GM21737 (cell line): Measurements from ENCODE around the gene ST14.

Source experiments
- ATAC-seq: cut with Tn5 transposase; IDR thresholded peaks from one replicate; pipeline ENCODE4 v1.9.1; 2021; ENCODE audit warnings: mild to moderate bottlenecking, moderate library complexity; ENCODE audit not compliant: unreplicated experiment

Gene ST14

GRCh38 chr11:130133716-130134115, 25.9 kb upstream of the ST14 start:
- no peak for ATAC-seq

GRCh38 chr11:130136107-130136506, 23.5 kb upstream of the ST14 start:
- ATAC-seq = no peak

GRCh38 chr11:130137999-130138398, 21.6 kb upstream of the ST14 start:
- no peak for ATAC-seq

- no peak for ATAC-seq
Observed at GRCh38 chr11:130139401-130139800, 20.2 kb upstream of the ST14 start.

GRCh38 chr11:130141561-130142341, 17.8 kb upstream of the ST14 start:
- ATAC-seq = no peak

GRCh38 chr11:130144141-130144540, 15.4 kb upstream of the ST14 start:
- no peak for ATAC-seq

GRCh38 chr11:130144861-130145281, 14.7 kb upstream of the ST14 start:
- ATAC-seq = no peak

- no peak for ATAC-seq
Observed at GRCh38 chr11:130145311-130145812, 14.2 kb upstream of the ST14 start.

GRCh38 chr11:130145975-130146776, 13.4 kb upstream of the ST14 start:
- no peak for ATAC-seq

- no peak for ATAC-seq
Observed at GRCh38 chr11:130146796-130147195, 12.8 kb upstream of the ST14 start.

GRCh38 chr11:130148796-130149326, 10.7 kb upstream of the ST14 start:
- ATAC-seq = no peak

GRCh38 chr11:130150790-130151189, 8.8 kb upstream of the ST14 start:
- no peak for ATAC-seq

- ATAC-seq = no peak
Observed at GRCh38 chr11:130151196-130151595, 8.4 kb upstream of the ST14 start.

- no peak for ATAC-seq
Observed at GRCh38 chr11:130156108-130157022, 3.2 kb upstream of the ST14 start.

GRCh38 chr11:130157101-130157500, 2.5 kb upstream of the ST14 start:
- no peak for ATAC-seq

- no peak for ATAC-seq
Observed at GRCh38 chr11:130157840-130158239, 1.7 kb upstream of the ST14 start.

- ATAC-seq = no peak
Observed at GRCh38 chr11:130159139-130159538, 443 bp upstream of the ST14 start.

GRCh38 chr11:130160498-130161155, 1.0 kb downstream of the ST14 start:
- ATAC-seq = no peak

- ATAC-seq = no peak
Observed at GRCh38 chr11:130161441-130162145, 2.0 kb downstream of the ST14 start.

GRCh38 chr11:130162733-130163132, 3.2 kb downstream of the ST14 start:
- ATAC-seq = no peak
